CD4-positive, alpha-beta memory T cell (primary cell): ENCODE data around the gene SEC61A2. TPM values are rescaled to one million over a fixed set of nuclear protein-coding genes. Genes with fewer than 3 reads are reported as not detected.

Experiments used
- CTCF ChIA-PET: fragments of 350-600 bp; sonication (Branson Sonifier 250); formaldehyde crosslinking; loops from one replicate; lab custom pipeline; 2021; ENCODE audit warnings: inconsistent platforms; ENCODE audit not compliant: partially characterized antibody; lab: Charles Lee
- POLR2A ChIA-PET: fragments of 350-600 bp; sonication (Branson Sonifier 250); formaldehyde crosslinking; loops from one replicate; lab custom pipeline; 2021; ENCODE audit not compliant: partially characterized antibody; lab: Charles Lee
- DNase-seq, 5 donors: peaks; one replicate each; pipeline versions ENCODE4 v3.0.0 to v3.0.0-alpha.2; 2020 to 2022; ENCODE audit warnings: mixed read lengths in 1 of 5
- H3K27ac ChIP-seq: one replicate; pipeline ENCODE4 v1.7.0; 2013; ENCODE audit warnings: low read depth, low read length
- H3K27me3 ChIP-seq: 2 replicates; pipeline ENCODE4 v1.7.0; 2013; ENCODE audit warnings: mild to moderate bottlenecking, low read length, moderate library complexity; ENCODE audit not compliant: insufficient read depth
- H3K36me3 ChIP-seq: 2 replicates; pipeline ENCODE4 v1.7.0; 2013; ENCODE audit warnings: mild to moderate bottlenecking, low read length, moderate library complexity; ENCODE audit not compliant: insufficient read depth
- H3K4me1 ChIP-seq: 2 replicates; pipeline ENCODE4 v1.7.0; 2013; ENCODE audit warnings: mild to moderate bottlenecking, low read length, moderate library complexity; ENCODE audit not compliant: insufficient read depth
- H3K4me3 ChIP-seq, 2 donors: one replicate each; pipeline ENCODE4 v1.7.0; 2013; ENCODE audit warnings: low read length in 2 of 2, mild to moderate bottlenecking in 1 of 2
- H3K9me3 ChIP-seq, 2 donors: one replicate each; pipeline ENCODE4 v1.7.0; 2013; ENCODE audit warnings: low read length in 2 of 2, control low read depth in 1 of 2; ENCODE audit not compliant: control insufficient read depth in 1 of 2
- H3K27ac Mint-ChIP-seq, 7 donors: one replicate each; pipeline ENCODE4 v1.8.0; 2020 to 2021; ENCODE audit warnings: mixed read lengths in 7 of 7, mild to moderate bottlenecking in 6 of 7, inconsistent platforms in 3 of 7, moderate library complexity in 3 of 7
- H3K27me3 Mint-ChIP-seq, 2 donors: one replicate each; pipeline ENCODE4 v1.8.0; 2020 to 2021; ENCODE audit warnings: mixed read lengths in 2 of 2
- H3K36me3 Mint-ChIP-seq, 2 donors: one replicate each; pipeline ENCODE4 v1.8.0; 2020 to 2021; ENCODE audit warnings: mixed read lengths in 2 of 2, inconsistent platforms in 1 of 2, mild to moderate bottlenecking in 1 of 2
- H3K4me1 Mint-ChIP-seq, 4 donors: one replicate each; pipeline ENCODE4 v1.8.0; 2020 to 2021; ENCODE audit warnings: mixed read lengths in 4 of 4, mild to moderate bottlenecking in 1 of 4
- H3K4me3 Mint-ChIP-seq, 8 donors: one replicate each; pipeline ENCODE4 v1.8.0; 2020 to 2021; ENCODE audit warnings: mixed read lengths in 8 of 8, mild to moderate bottlenecking in 7 of 8, moderate library complexity in 6 of 8, inconsistent platforms in 3 of 8
- H3K9me3 Mint-ChIP-seq, 8 donors: one replicate each; pipeline ENCODE4 v1.8.0; 2020 to 2021; ENCODE audit warnings: mixed read lengths in 8 of 8, mild to moderate bottlenecking in 5 of 8, inconsistent platforms in 3 of 8, moderate library complexity in 1 of 8
- intact Hi-C: fragments of 100-400 bp; cut with micrococcal nuclease; formaldehyde crosslinking; loops from one replicate; pipeline ENCODE4 v1.15.1; 2023
- polyA plus RNA-seq, 2 donors: library from polyadenylated mRNA; unstranded; fragments of 300-500 nt; fragmentation: Illumina TruSeq; gene quantifications; one replicate each; pipeline ENCODE4 v1.2.3, GENCODE V29; 2021
- total RNA-seq, 2 experiments: library from RNA; stranded (reverse); gene quantifications; one replicate each; pipeline ENCODE4 v1.2.3, GENCODE V29; 2021

The SEC61A2 gene
- total and polyA plus RNA-seq, 4 experiments from 2014 or later: 1.0 to 13.4 (median 7.1) TPM

DNA sequence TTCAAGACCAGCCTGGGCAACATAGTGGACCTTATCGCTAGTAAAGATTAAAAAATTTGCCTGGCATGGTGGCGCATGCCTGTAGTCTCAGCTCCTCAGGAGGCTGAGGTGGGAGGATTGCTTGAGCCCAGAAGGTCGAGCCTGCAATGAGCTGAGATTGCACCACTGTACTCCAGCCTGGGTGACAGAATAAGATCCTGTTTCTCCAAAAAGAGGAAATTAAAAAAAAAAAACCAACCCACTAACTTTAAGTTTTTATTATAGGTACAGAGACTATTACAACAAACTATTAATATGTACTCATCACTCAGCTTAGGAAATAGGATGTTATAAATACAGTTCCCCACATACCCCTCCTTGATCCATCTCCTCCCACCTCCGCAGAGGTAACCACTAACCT lies 30.5 kb upstream of the SEC61A2 start:
- Mint-ChIP-seq H3K9me3 (no peaks in the 10 kb centered on the region), H3K4me3 (no peak overlapping the region), H3K36me3 (peaks cover 33 to 43% of the 10 kb centered on the region in 2 donors), H3K27me3 (no peaks in the 10 kb centered on the region), H3K4me1 (peaks cover 0 to 2% (median 0%) of the 10 kb centered on the region in 4 donors), H3K27ac (no peak overlapping the region)
- intact Hi-C loops: no loop called here
- H3K27me3 ChIP-seq: no peaks in the 10 kb centered on the region
- no peak overlapping the region for H3K27ac ChIP-seq
- ChIA-PET POLR2A (no interaction called here), CTCF (no interaction called here)
- H3K36me3 ChIP-seq: peaks cover 18% of the 10 kb centered on the region
- H3K4me3 ChIP-seq: no peak overlapping the region
- H3K4me1 ChIP-seq: no peaks in the 10 kb centered on the region
- H3K9me3 ChIP-seq: no peaks in the 10 kb centered on the region
- DNase-seq: no peak

DNA sequence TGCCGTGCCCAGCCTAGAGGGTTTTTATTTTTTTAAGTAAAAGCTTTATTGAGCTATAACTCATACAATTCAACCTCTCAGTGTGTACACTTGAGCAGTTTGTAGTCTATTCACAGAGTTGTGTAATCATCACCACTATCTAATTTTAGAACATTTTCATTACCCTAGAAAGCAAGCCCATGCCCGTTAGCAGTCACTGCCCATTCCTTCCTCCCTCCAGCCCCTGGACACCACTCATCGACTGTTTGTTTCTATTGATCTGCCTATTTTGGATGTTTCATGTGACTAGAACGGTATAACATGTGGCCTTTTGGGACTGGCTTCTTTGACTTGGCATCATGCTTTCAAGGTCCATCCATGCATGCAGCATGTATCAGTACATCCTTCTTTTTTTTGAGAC lies 25.7 kb upstream of the SEC61A2 start:
- peaks cover 0 to 1% (median 0%) of the 10 kb centered on the region in 4 donors for H3K4me1 Mint-ChIP-seq
- no peak overlapping the region for H3K4me3 ChIP-seq
- H3K4me1 ChIP-seq: no peaks in the 10 kb centered on the region
- no peaks in the 10 kb centered on the region for H3K9me3 ChIP-seq
- H3K27me3 Mint-ChIP-seq: no peaks in the 10 kb centered on the region
- intact Hi-C loops: no loop called here
- H3K27me3 ChIP-seq: no peaks in the 10 kb centered on the region
- DNase-seq: no peak
- CTCF ChIA-PET: interaction anchor here (0.8 to 1.7 kb wide), 2 partner anchors 22 to 111 kb away, joined by 3 to 5 read pairs; no protein-coding TSS in a partner anchor
- peak overlapping the region in 1 of 8 donors; percentile 5 for H3K4me3 Mint-ChIP-seq
- POLR2A ChIA-PET: no interaction called here
- H3K36me3 Mint-ChIP-seq: peaks cover 27 to 55% of the 10 kb centered on the region in 2 donors
- H3K9me3 Mint-ChIP-seq: no peaks in the 10 kb centered on the region
- H3K36me3 ChIP-seq: peaks cover 13% of the 10 kb centered on the region
- H3K27ac ChIP-seq: no peak overlapping the region
- H3K27ac Mint-ChIP-seq: peak overlapping the region in 1 of 7 donors; percentile 58

DNA sequence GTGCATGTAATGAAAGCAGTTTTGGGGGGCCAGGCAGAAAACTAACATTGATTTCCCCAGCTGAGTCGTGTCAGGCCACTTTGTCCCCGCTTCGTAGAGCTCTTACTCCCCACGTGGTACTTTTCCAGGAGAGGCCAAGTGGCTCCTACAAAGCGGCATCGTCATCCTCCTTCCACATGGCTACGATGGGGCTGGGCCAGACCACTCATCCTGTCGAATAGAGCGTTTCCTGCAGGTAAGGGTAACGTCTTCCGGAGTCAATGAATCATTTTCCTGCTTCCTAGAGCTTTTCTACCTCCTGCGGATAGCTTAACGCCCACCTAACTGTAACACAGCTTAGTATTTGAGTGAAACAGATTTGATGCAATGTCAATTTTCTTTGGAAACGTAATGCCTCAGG lies 21.7 kb upstream of the SEC61A2 start:
- no peaks in the 10 kb centered on the region for H3K27me3 ChIP-seq
- no peak for DNase-seq
- H3K27me3 Mint-ChIP-seq: no peaks in the 10 kb centered on the region
- no peaks in the 10 kb centered on the region for H3K9me3 Mint-ChIP-seq
- H3K4me1 ChIP-seq: no peaks in the 10 kb centered on the region
- H3K27ac ChIP-seq: no peak overlapping the region
- intact Hi-C loops: no loop called here
- H3K36me3 Mint-ChIP-seq: peaks cover 19 to 50% of the 10 kb centered on the region in 2 donors
- H3K4me3 Mint-ChIP-seq: no peak overlapping the region
- POLR2A ChIA-PET: no interaction called here
- H3K27ac Mint-ChIP-seq: peak overlapping the region in 1 of 7 donors; percentile 53
- H3K36me3 ChIP-seq: peaks cover 6% of the 10 kb centered on the region
- CTCF ChIA-PET: no interaction called here
- peaks cover 6 to 14% (median 9%) of the 10 kb centered on the region in 4 donors for H3K4me1 Mint-ChIP-seq
- H3K4me3 ChIP-seq: no peak overlapping the region
- no peaks in the 10 kb centered on the region for H3K9me3 ChIP-seq

DNA sequence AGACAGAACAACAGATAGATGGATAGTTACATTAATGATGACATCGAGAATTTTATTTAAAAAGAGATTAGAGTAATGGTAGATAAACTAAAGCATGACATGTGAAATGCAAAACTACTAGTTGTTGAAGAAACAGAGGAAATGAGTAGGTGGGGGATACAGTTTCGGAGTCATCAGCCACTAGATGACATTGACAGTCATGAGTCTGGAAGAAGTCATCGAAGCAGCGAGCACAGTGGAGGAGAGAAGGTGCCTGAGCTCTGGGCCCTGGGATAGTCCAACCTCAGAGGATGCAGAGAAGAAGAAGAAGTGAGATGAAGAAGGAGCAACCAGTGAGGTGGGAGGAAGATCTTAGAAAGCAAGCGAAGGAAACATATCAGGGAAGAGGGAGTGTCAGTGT lies 20.2 kb upstream of the SEC61A2 start:
- Mint-ChIP-seq H3K36me3 (peaks cover 9 to 48% of the 10 kb centered on the region in 2 donors), H3K9me3 (no peaks in the 10 kb centered on the region), H3K4me1 (peaks cover 8 to 15% (median 10%) of the 10 kb centered on the region in 4 donors), H3K4me3 (no peak overlapping the region), H3K27ac (peak overlapping the region in 5 of 7 donors; percentile 13 to 89 (median 54)), H3K27me3 (no peaks in the 10 kb centered on the region)
- H3K4me3 ChIP-seq: no peak overlapping the region
- no peaks in the 10 kb centered on the region for H3K27me3 ChIP-seq
- ChIA-PET CTCF (no interaction called here), POLR2A (interaction anchor here (1.2 kb wide), 1 partner anchor 66 kb away, joined by 3 read pairs; no protein-coding TSS in a partner anchor)
- peaks cover 6% of the 10 kb centered on the region for H3K36me3 ChIP-seq
- H3K27ac ChIP-seq: no peak overlapping the region
- H3K9me3 ChIP-seq: no peaks in the 10 kb centered on the region
- no peak for DNase-seq
- intact Hi-C loops: no loop called here
- H3K4me1 ChIP-seq: no peaks in the 10 kb centered on the region

DNA sequence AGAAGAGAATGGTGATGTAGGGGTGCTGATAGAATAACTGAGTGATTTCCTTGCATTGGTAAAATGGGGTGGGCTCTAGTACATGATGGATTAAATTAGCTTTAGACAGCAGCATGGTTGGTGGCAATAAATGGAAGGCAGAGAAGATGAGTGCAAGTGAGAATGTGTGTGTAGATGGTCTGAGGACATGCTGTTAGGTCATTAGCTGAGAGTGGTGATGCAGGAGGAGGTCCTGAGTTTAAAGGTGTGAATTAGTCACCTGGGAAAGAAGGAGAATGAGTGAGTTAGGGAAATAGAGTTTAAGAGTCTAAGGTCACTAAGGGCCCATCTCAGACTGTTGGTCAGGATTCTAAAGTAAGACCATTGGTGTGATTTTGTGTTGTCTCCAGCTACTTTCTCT lies 17.9 kb upstream of the SEC61A2 start:
- Mint-ChIP-seq H3K27me3 (no peaks in the 10 kb centered on the region), H3K4me1 (peaks cover 6 to 15% (median 10%) of the 10 kb centered on the region in 4 donors), H3K4me3 (no peak overlapping the region), H3K36me3 (peaks cover 9 to 35% of the 10 kb centered on the region in 2 donors), H3K9me3 (no peaks in the 10 kb centered on the region), H3K27ac (peak overlapping the region in 6 of 7 donors; percentile 0 to 44 (median 15))
- no peaks in the 10 kb centered on the region for H3K9me3 ChIP-seq
- no peaks in the 10 kb centered on the region for H3K27me3 ChIP-seq
- POLR2A ChIA-PET: no interaction called here
- H3K4me1 ChIP-seq: no peaks in the 10 kb centered on the region
- CTCF ChIA-PET: no interaction called here
- intact Hi-C loops: no loop called here
- H3K4me3 ChIP-seq: no peak overlapping the region
- H3K36me3 ChIP-seq: peaks cover 6% of the 10 kb centered on the region
- no peak overlapping the region for H3K27ac ChIP-seq
- DNase-seq: no peak

DNA sequence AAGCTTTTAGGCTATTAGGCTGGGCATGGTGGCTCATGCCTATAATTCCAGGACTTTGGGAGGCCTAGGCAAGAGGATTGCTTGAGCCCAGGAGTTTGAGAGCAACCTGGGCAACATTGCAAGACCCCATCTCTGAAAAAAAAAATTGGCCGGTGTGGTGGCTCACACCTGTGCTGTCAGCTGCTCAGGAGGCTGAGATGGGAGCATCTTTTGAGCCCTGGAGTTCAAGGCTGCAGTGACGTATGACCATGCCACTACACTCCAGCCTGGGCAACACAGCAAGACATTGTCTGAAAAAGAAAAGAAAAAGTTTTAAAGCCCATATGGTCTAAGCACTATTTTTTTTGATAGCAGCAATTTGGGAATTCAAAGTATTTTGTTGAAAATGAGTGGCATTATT lies 15.8 kb upstream of the SEC61A2 start:
- DNase-seq: no peak
- no peak overlapping the region for H3K27ac ChIP-seq
- intact Hi-C loops: no loop called here
- CTCF ChIA-PET: no interaction called here
- H3K4me1 Mint-ChIP-seq: peaks cover 6 to 15% (median 11%) of the 10 kb centered on the region in 4 donors
- H3K27me3 Mint-ChIP-seq: no peaks in the 10 kb centered on the region
- H3K4me1 ChIP-seq: no peaks in the 10 kb centered on the region
- H3K36me3 Mint-ChIP-seq: peaks cover 14 to 27% of the 10 kb centered on the region in 2 donors
- H3K36me3 ChIP-seq: peaks cover 1% of the 10 kb centered on the region
- H3K27ac Mint-ChIP-seq: peak overlapping the region in 2 of 7 donors; percentile 4 to 55
- no peak overlapping the region for H3K4me3 ChIP-seq
- no peaks in the 10 kb centered on the region for H3K27me3 ChIP-seq
- H3K4me3 Mint-ChIP-seq: no peak overlapping the region
- POLR2A ChIA-PET: no interaction called here
- H3K9me3 ChIP-seq: no peaks in the 10 kb centered on the region
- H3K9me3 Mint-ChIP-seq: no peaks in the 10 kb centered on the region

DNA sequence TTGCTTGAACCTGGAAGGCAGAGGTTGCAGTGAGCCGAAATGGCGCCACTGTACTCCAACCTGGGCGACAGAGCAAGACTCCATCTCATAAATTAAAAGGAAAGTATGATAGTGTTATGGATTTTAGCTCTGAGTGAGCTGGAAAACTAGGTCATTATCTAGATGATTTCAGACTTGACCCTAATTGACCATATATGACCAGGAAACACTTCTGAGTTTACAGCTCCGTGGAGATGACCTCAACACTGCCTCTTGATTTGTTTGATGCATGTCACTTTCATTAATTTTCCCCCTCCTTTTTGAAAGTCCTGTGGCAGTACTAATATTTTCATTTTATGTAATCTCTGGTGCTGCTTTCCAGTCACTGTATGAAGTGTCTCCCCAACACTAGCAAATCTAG lies 7.8 kb upstream of the SEC61A2 start:
- H3K4me3 Mint-ChIP-seq: peak overlapping the region in 1 of 8 donors; percentile 20
- peaks cover 31 to 38% of the 10 kb centered on the region in 2 donors for H3K36me3 Mint-ChIP-seq
- DNase-seq: no peak
- H3K27ac Mint-ChIP-seq: peak overlapping the region in 5 of 7 donors; percentile 70 to 92 (median 90)
- intact Hi-C loops: no loop called here
- ChIA-PET POLR2A (no interaction called here), CTCF (interaction anchor here (1.0 to 1.5 kb wide), 2 partner anchors 93 to 114 kb away, joined by 3 read pairs; no protein-coding TSS in a partner anchor)
- H3K4me1 Mint-ChIP-seq: peaks cover 14 to 20% (median 18%) of the 10 kb centered on the region in 4 donors
- H3K9me3 Mint-ChIP-seq: no peaks in the 10 kb centered on the region
- H3K36me3 ChIP-seq: peaks cover 4% of the 10 kb centered on the region
- no peaks in the 10 kb centered on the region for H3K27me3 ChIP-seq
- no peak overlapping the region for H3K4me3 ChIP-seq
- no peak overlapping the region for H3K27ac ChIP-seq
- peaks cover 14% of the 10 kb centered on the region for H3K4me1 ChIP-seq
- no peaks in the 10 kb centered on the region for H3K9me3 ChIP-seq
- no peaks in the 10 kb centered on the region for H3K27me3 Mint-ChIP-seq
